ENCODE results near the gene TEX44.

TEX44 gene

GRCh38 chr2:231621051-231621879 is 28.6 kb downstream of the TEX44 start:
- Histone ChIP-seq H3K9ac (ENCODE audit: low read length) (no peak overlapping the region), H2AFZ (ENCODE audit: low read length) (no peak overlapping the region), H3K27me3 (ENCODE audit: insufficient read depth, low read length) (no peaks in the 10 kb centered on the region; the same call in 1 of the 2 replicates), H3K4me3 (ENCODE audit: low read depth, low read length, poor library complexity, severe bottlenecking) (no peak overlapping the region), H3K4me2 (ENCODE audit: low read length) (no peak overlapping the region), H3F3A (ENCODE audit: insufficient read depth, low read length) (0 out of 2 replicates have a peak, but pooled peaks cover 2% of the 10 kb centered on the region), H3K9me3 (ENCODE audit: low read length) (no peaks in the 10 kb centered on the region), H3K36me3 (ENCODE audit: insufficient read depth, low read length) (no peaks in the 10 kb centered on the region; the same call in 1 of the 2 replicates), H3K4me1 (ENCODE audit: insufficient read depth, low read length, severe bottlenecking) (peaks cover 34% of the 10 kb centered on the region), H4K20me1 (ENCODE audit: insufficient read depth, low read length) (no peaks in the 10 kb centered on the region), H3K79me2 (ENCODE audit: insufficient read depth, low read length) (no peaks in the 10 kb centered on the region), H3K27ac (ENCODE audit: low read depth, low read length, poor library complexity, severe bottlenecking) (no peak overlapping the region), H3K9me2 (ENCODE audit: low read depth, low read length) (no peaks in the 10 kb centered on the region)
- TF ChIP-seq CTCF (IDR thresholded peaks at IDR 0.05; ENCODE audit: low read length) (no peak), EZH2 (IDR thresholded peaks at IDR 0.05; ENCODE audit: borderline replicate concordance, low read length) (no peak)

GRCh38 chr2:231622963-231623362 is 30.3 kb downstream of the TEX44 start:
- Histone ChIP-seq H3K9me3 (ENCODE audit: low read length) (no peaks in the 10 kb centered on the region), H3K36me3 (ENCODE audit: insufficient read depth, low read length) (no peaks in the 10 kb centered on the region; the same call in 1 of the 2 replicates), H3K4me3 (ENCODE audit: low read depth, low read length, poor library complexity, severe bottlenecking) (no peak overlapping the region), H2AFZ (ENCODE audit: low read length) (no peak overlapping the region), H3K4me1 (ENCODE audit: insufficient read depth, low read length, severe bottlenecking) (peaks cover 20% of the 10 kb centered on the region), H3K79me2 (ENCODE audit: insufficient read depth, low read length) (no peaks in the 10 kb centered on the region), H3K4me2 (ENCODE audit: low read length) (no peak overlapping the region), H3K27ac (ENCODE audit: low read depth, low read length, poor library complexity, severe bottlenecking) (no peak overlapping the region), H3K9me2 (ENCODE audit: low read depth, low read length) (no peaks in the 10 kb centered on the region), H3K27me3 (ENCODE audit: insufficient read depth, low read length) (no peaks in the 10 kb centered on the region; the same call in 1 of the 2 replicates), H4K20me1 (ENCODE audit: insufficient read depth, low read length) (no peaks in the 10 kb centered on the region), H3K9ac (ENCODE audit: low read length) (no peak overlapping the region), H3F3A (ENCODE audit: insufficient read depth, low read length) (no peaks in the 10 kb centered on the region)
- no peak for TF ChIP-seq CTCF (IDR thresholded peaks at IDR 0.05; ENCODE audit: low read length)
- TF ChIP-seq EZH2 (IDR thresholded peaks at IDR 0.05; ENCODE audit: borderline replicate concordance, low read length), result no peak

GRCh38 chr2:231626449-231626848 is 33.8 kb downstream of the TEX44 start:
- no peak overlapping the region for H3K27ac ChIP-seq (ENCODE audit: low read depth, low read length, poor library complexity, severe bottlenecking)
- H3K4me1 ChIP-seq (ENCODE audit: insufficient read depth, low read length, severe bottlenecking), result peaks cover 21% of the 10 kb centered on the region
- H3K4me3 ChIP-seq (ENCODE audit: low read depth, low read length, poor library complexity, severe bottlenecking), result no peak overlapping the region
- no peaks in the 10 kb centered on the region for H3K9me2 ChIP-seq (ENCODE audit: low read depth, low read length)
- no peaks in the 10 kb centered on the region; the same call in 1 of the 2 replicates for H3K27me3 ChIP-seq (ENCODE audit: insufficient read depth, low read length)
- no peak overlapping the region for H3K9ac ChIP-seq (ENCODE audit: low read length)
- no peak overlapping the region for H3K4me2 ChIP-seq (ENCODE audit: low read length)
- TF ChIP-seq CTCF (IDR thresholded peaks at IDR 0.05; ENCODE audit: low read length), result no peak
- no peaks in the 10 kb centered on the region for H3F3A ChIP-seq (ENCODE audit: insufficient read depth, low read length)
- no peaks in the 10 kb centered on the region for H3K79me2 ChIP-seq (ENCODE audit: insufficient read depth, low read length)
- no peak overlapping the region for H2AFZ ChIP-seq (ENCODE audit: low read length)
- no peaks in the 10 kb centered on the region for H3K9me3 ChIP-seq (ENCODE audit: low read length)
- no peaks in the 10 kb centered on the region; the same call in 1 of the 2 replicates for H3K36me3 ChIP-seq (ENCODE audit: insufficient read depth, low read length)
- H4K20me1 ChIP-seq (ENCODE audit: insufficient read depth, low read length), result no peaks in the 10 kb centered on the region
